Measurements from ENCODE around the gene AGPAT3. TPM values are rescaled to one million over a fixed set of nuclear protein-coding genes. Genes with fewer than 3 reads are reported as not detected.

Gene AGPAT3
- total RNA-seq, 1 donor from 2014 or later: 65.9 TPM

- intact Hi-C loops (cut with DNase I): no loop called here
- Histone ChIP-seq H3K4me3 (no peak overlapping the region), H3K27me3 (no peaks in the 10 kb centered on the region), H3K27ac (no peak overlapping the region), H3K36me3 (peaks cover 2 to 16% of the 10 kb centered on the region in 2 donors), H3K4me1 (peaks cover 2% of the 10 kb centered on the region in 2 donors), H3K9me3 (peaks cover 4 to 12% of the 10 kb centered on the region in 2 donors)
- no peak for DNase-seq (ENCODE audit: low spot score in 2 of 2)
- no peak for TF ChIP-seq CTCF (IDR thresholded peaks at IDR 0.05)
Observed at GRCh38 chr21:43908167-43908566, 43.1 kb downstream of the AGPAT3 start.

- H3K36me3 ChIP-seq: peaks cover 2 to 16% of the 10 kb centered on the region in 2 donors
- H3K4me3 ChIP-seq: no peak overlapping the region
- DNase-seq (ENCODE audit: low spot score in 2 of 2): no peak
- TF ChIP-seq CTCF (IDR thresholded peaks at IDR 0.05): no peak
- no peak overlapping the region for H3K27ac ChIP-seq
- intact Hi-C loops (cut with DNase I): no loop called here
- no peaks in the 10 kb centered on the region for H3K27me3 ChIP-seq
- peaks cover 2% of the 10 kb centered on the region in 2 donors for H3K4me1 ChIP-seq
- H3K9me3 ChIP-seq: peaks cover 4 to 15% of the 10 kb centered on the region in 2 donors
Observed at GRCh38 chr21:43909741-43910400, 44.8 kb downstream of the AGPAT3 start.

GRCh38 chr21:43910460-43910859, 45.4 kb downstream of the AGPAT3 start:
- Histone ChIP-seq H3K27ac (no peak overlapping the region), H3K9me3 (peaks cover 4 to 15% of the 10 kb centered on the region in 2 donors), H3K4me1 (peaks cover 2% of the 10 kb centered on the region in 2 donors), H3K27me3 (no peaks in the 10 kb centered on the region), H3K4me3 (no peak overlapping the region), H3K36me3 (peaks cover 2 to 16% of the 10 kb centered on the region in 2 donors)
- TF ChIP-seq CTCF (IDR thresholded peaks at IDR 0.05): no peak
- intact Hi-C loops (cut with DNase I): no loop called here
- DNase-seq (ENCODE audit: low spot score in 2 of 2): no peak

GRCh38 chr21:43911015-43911934, 46.3 kb downstream of the AGPAT3 start:
- H3K27ac ChIP-seq: no peak overlapping the region
- DNase-seq (ENCODE audit: low spot score in 2 of 2): no peak
- H3K4me1 ChIP-seq: peaks cover 2% of the 10 kb centered on the region in 2 donors
- peaks cover 2 to 15% of the 10 kb centered on the region in 2 donors for H3K36me3 ChIP-seq
- no peak for TF ChIP-seq CTCF (IDR thresholded peaks at IDR 0.05)
- intact Hi-C loops (cut with DNase I): no loop called here
- no peak overlapping the region for H3K4me3 ChIP-seq
- H3K27me3 ChIP-seq: no peaks in the 10 kb centered on the region
- H3K9me3 ChIP-seq: peaks cover 4 to 15% of the 10 kb centered on the region in 2 donors

- peaks cover 2% of the 10 kb centered on the region in 2 donors for H3K4me1 ChIP-seq
- H3K9me3 ChIP-seq: peaks cover 4 to 15% of the 10 kb centered on the region in 2 donors
- H3K27me3 ChIP-seq: no peaks in the 10 kb centered on the region
- no peak for DNase-seq (ENCODE audit: low spot score in 2 of 2)
- intact Hi-C loops (cut with DNase I): no loop called here
- TF ChIP-seq CTCF (IDR thresholded peaks at IDR 0.05): no peak
- no peak overlapping the region for H3K4me3 ChIP-seq
- H3K36me3 ChIP-seq: peaks cover 0 to 10% of the 10 kb centered on the region in 2 donors
- no peak overlapping the region for H3K27ac ChIP-seq
Observed at GRCh38 chr21:43911935-43912487, 47.0 kb downstream of the AGPAT3 start.

All from ascending aorta (tissue), 2 donors.